Upper lobe of right lung (tissue), 1 donor: ENCODE data around the gene MINDY4B. TPM values are rescaled to one million over a fixed set of nuclear protein-coding genes. Genes with fewer than 3 reads are reported as not detected.

ENCODE experiments used
- ATAC-seq: fragments of 200-7000 bp; cut with Tn5 transposase; one replicate; pipeline ENCODE4 v1.9.1; 2020; ENCODE audit warnings: mild to moderate bottlenecking, moderate library complexity
- DNase-seq: peaks from one replicate; pipeline ENCODE4 v3.0.0-alpha.2; 2020
- H3K27ac ChIP-seq: fragments of 200-600 bp; one replicate; pipeline ENCODE4 v1.8.0; 2022
- H3K27me3 ChIP-seq: fragments of 200-600 bp; one replicate; pipeline ENCODE4 v1.8.0; 2022; ENCODE audit warnings: mild to moderate bottlenecking
- H3K36me3 ChIP-seq: fragments of 200-600 bp; one replicate; pipeline ENCODE4 v1.8.0; 2022
- H3K4me1 ChIP-seq: fragments of 200-600 bp; one replicate; pipeline ENCODE4 v1.8.0; 2022
- H3K4me3 ChIP-seq: fragments of 200-600 bp; one replicate; pipeline ENCODE4 v1.8.0; 2022; ENCODE audit warnings: mild to moderate bottlenecking
- H3K9me3 ChIP-seq: fragments of 200-600 bp; one replicate; pipeline ENCODE4 v1.8.0; 2022
- intact Hi-C: fragments of 100-400 bp; cut with DNase I; formaldehyde crosslinking; loops from one replicate; pipeline ENCODE4 v1.11.0; 2022
- total RNA-seq: library from RNA; stranded (reverse); fragmentation: NEBNext Ultra II Directional; extraction: Animal tissue kit (Norgen Biotek cat#: 25700); gene quantifications from one replicate; pipeline ENCODE4 v1.2.1, GENCODE V29; 2021
- TF ChIP-seq, protein P1 (sequence below): fragments of 200-600 bp; IDR thresholded peaks from one replicate; pipeline ENCODE4 v1.8.0; 2022; ENCODE audit warnings: antibody characterized with exemption
- donor health status: DM: no; HTN: yes; CAD: no; lungs with severe emphysema.

The MINDY4B gene
- total RNA-seq, 1 donor from 2014 or later, result not detected

DNA sequence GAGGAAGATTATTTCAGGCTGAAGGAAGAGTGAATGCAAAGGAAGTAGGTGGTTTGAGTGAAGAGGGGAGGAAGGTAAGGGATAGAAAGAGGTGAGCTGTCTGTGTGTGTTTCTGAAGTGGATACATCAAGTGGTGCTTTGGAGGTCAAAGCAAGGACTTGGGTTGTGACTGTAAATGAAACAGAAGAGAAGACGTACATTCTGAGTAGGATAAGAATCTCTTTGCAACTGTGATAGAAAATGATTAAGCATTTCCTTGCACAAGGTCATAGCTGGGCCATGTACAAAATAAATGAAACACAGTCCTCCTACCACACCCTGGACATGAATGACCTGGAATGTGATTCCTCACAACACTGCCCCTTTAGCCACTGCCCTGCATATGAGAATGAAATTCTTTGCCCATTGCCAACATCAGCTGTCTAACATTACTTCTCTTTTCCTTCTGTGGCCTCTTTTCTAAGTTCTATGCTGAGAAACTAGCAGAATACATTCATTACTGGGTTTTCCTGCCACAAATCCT lies 28.3 kb upstream of the MINDY4B start:
- H3K4me3 ChIP-seq, result no peak overlapping the region
- H3K36me3 ChIP-seq, result no peaks in the 10 kb centered on the region
- H3K27me3 ChIP-seq, result no peaks in the 10 kb centered on the region
- H3K4me1 ChIP-seq, result no peaks in the 10 kb centered on the region
- H3K9me3 ChIP-seq, result no peaks in the 10 kb centered on the region
- DNase-seq (no peak), ATAC-seq (no peak)
- intact Hi-C loops, result no loop called here
- H3K27ac ChIP-seq, result no peak overlapping the region
- TF ChIP-seq, protein P1, sequence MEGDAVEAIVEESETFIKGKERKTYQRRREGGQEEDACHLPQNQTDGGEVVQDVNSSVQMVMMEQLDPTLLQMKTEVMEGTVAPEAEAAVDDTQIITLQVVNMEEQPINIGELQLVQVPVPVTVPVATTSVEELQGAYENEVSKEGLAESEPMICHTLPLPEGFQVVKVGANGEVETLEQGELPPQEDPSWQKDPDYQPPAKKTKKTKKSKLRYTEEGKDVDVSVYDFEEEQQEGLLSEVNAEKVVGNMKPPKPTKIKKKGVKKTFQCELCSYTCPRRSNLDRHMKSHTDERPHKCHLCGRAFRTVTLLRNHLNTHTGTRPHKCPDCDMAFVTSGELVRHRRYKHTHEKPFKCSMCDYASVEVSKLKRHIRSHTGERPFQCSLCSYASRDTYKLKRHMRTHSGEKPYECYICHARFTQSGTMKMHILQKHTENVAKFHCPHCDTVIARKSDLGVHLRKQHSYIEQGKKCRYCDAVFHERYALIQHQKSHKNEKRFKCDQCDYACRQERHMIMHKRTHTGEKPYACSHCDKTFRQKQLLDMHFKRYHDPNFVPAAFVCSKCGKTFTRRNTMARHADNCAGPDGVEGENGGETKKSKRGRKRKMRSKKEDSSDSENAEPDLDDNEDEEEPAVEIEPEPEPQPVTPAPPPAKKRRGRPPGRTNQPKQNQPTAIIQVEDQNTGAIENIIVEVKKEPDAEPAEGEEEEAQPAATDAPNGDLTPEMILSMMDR, result no peak

- intact Hi-C loops, result no loop called here
- Histone ChIP-seq H3K36me3 (no peaks in the 10 kb centered on the region), H3K27ac (no peak overlapping the region), H3K9me3 (no peaks in the 10 kb centered on the region), H3K4me1 (no peaks in the 10 kb centered on the region), H3K27me3 (no peaks in the 10 kb centered on the region), H3K4me3 (no peak overlapping the region)
- ATAC-seq, result no peak
- TF ChIP-seq, protein P1, result no peak
- DNase-seq, result no peak
Measured at GRCh38 chr3:150931745-150932144, 26.5 kb upstream of the MINDY4B start.

DNA sequence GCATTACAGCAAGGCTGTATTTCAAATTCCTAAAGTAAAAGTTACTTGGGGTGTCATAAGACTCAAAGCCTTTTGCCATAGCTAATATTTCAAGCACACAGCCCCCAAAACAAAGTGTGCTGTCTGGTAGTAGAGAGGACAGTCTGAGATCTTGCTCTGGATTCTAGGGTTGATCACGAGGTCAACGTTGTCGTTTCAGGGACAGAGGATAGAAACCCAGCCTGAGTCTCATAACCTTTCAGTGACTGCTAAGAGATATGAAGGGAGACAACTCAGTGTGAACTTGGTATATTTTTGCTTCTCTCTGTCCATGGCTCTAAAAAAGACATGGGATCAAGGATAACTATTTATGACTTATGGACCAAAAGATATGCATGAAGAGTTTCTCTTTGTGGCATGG lies 25.6 kb upstream of the MINDY4B start:
- ATAC-seq, result no peak
- Histone ChIP-seq H3K9me3 (no peaks in the 10 kb centered on the region), H3K4me1 (no peaks in the 10 kb centered on the region), H3K4me3 (no peak overlapping the region), H3K36me3 (no peaks in the 10 kb centered on the region), H3K27me3 (peaks cover under 1% of the 10 kb centered on the region), H3K27ac (no peak overlapping the region)
- intact Hi-C loops, result no loop called here
- no peak for DNase-seq
- TF ChIP-seq, protein P1, result no peak

GRCh38 chr3:150928234-150928633 lies 23.0 kb upstream of the MINDY4B start:
- no peak for ATAC-seq
- TF ChIP-seq, protein P1, result no peak
- Histone ChIP-seq H3K27me3 (peaks cover 9% of the 10 kb centered on the region), H3K4me3 (no peak overlapping the region), H3K9me3 (no peaks in the 10 kb centered on the region), H3K4me1 (no peaks in the 10 kb centered on the region), H3K27ac (no peak overlapping the region), H3K36me3 (no peaks in the 10 kb centered on the region)
- DNase-seq, result no peak
- intact Hi-C loops, result no loop called here

- intact Hi-C loops, result no loop called here
- Histone ChIP-seq H3K27ac (no peak overlapping the region), H3K36me3 (no peaks in the 10 kb centered on the region), H3K27me3 (peaks cover 9% of the 10 kb centered on the region), H3K4me1 (no peaks in the 10 kb centered on the region), H3K4me3 (no peak overlapping the region), H3K9me3 (no peaks in the 10 kb centered on the region)
- DNase-seq (no peak), ATAC-seq (no peak)
- TF ChIP-seq, protein P1, result no peak
Measured at GRCh38 chr3:150926328-150926727, 21.1 kb upstream of the MINDY4B start.

- ATAC-seq (peak; percentile 79), DNase-seq (peak; percentile 75)
- Histone ChIP-seq H3K27me3 (peaks cover 9% of the 10 kb centered on the region), H3K9me3 (no peaks in the 10 kb centered on the region), H3K27ac (no peak overlapping the region), H3K36me3 (no peaks in the 10 kb centered on the region), H3K4me1 (no peaks in the 10 kb centered on the region), H3K4me3 (no peak overlapping the region)
- intact Hi-C loops, result no loop called here
- TF ChIP-seq, protein P1, result peak; percentile 49
Measured at GRCh38 chr3:150925751-150926201, 20.5 kb upstream of the MINDY4B start.
